Measurements from ENCODE around the gene LYL1. TPM values are rescaled to one million over a fixed set of nuclear protein-coding genes. Genes with fewer than 3 reads are reported as not detected.

The LYL1 gene
- total RNA-seq, 1 experiment from 2014 or later = 0.63 TPM

DNA sequence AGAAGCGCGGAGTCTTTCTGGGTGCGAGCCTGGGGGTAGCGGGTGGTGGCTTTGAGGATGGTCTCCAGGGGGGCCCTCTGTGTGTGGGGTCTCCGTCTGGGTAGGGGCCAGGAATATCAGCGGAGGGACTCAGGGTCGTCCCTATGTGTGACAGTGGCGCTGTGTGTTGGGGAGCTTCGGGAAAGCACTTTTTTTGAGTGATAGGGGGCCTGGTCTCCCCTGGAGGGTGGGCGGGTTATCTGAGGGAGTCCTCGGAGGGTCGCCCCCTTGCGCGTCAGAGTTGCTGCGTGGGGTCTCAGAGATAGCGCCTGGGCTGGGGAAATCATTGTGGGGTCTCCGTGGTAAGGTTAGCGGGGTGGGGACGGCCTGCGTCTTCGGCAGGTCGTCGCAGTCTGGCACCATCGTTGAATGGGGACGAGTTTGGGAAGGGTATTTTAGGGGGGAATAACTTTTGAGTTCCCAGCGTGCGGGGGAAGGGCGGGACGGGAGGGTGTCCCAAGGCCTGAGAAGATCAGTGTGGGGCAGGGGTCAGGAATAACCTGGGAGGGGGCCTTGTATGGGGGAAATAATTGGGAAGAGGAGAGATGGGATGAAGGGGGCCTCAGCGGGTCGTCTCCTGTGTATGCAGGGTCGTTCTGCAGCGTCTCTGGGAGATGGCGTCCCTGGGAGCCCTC, 48.4 kb upstream of the LYL1 start:
- no peak overlapping the region; the same call in 1 of the 2 replicates for H3K4ac ChIP-seq (ENCODE audit: low read depth, low read length)
- peak overlapping the region; percentile 91 for H3K18ac ChIP-seq (ENCODE audit: insufficient read length, low read depth, low read length)
- no peak overlapping the region for H4K5ac ChIP-seq (ENCODE audit: insufficient read length, low read depth, low read length)
- no peaks in the 10 kb centered on the region for H3K9me3 ChIP-seq (ENCODE audit: control insufficient read depth, low read depth, low read length)
- no peak overlapping the region for H2BK20ac ChIP-seq (ENCODE audit: low read depth, low read length, poor library complexity, severe bottlenecking)
- no peaks in the 10 kb centered on the region for H3K79me1 ChIP-seq (ENCODE audit: insufficient read depth, low read depth, low read length, poor library complexity, severe bottlenecking)
- no peak overlapping the region for H2BK5ac ChIP-seq (ENCODE audit: insufficient read length, low read length)
- H4K8ac ChIP-seq (replicated peaks; ENCODE audit: insufficient read length, low read depth, low read length) = no peak overlapping the region
- no peak overlapping the region for H4K91ac ChIP-seq (ENCODE audit: insufficient read length, low read depth, low read length)
- no peaks in the 10 kb centered on the region for H3K27me3 ChIP-seq (ENCODE audit: insufficient read depth, low read length)
- no peak overlapping the region for H3K23ac ChIP-seq (ENCODE audit: insufficient read length, low read depth, low read length)
- no peak overlapping the region for H2AK5ac ChIP-seq (ENCODE audit: insufficient read length, low read length)
- peak overlapping the region; percentile 1 for H2BK120ac ChIP-seq (ENCODE audit: low read depth, low read length, poor library complexity, severe bottlenecking)
- no peak overlapping the region for H2AFZ ChIP-seq (ENCODE audit: low read length)
- peak overlapping the region; percentile 86 for H3K14ac ChIP-seq (ENCODE audit: insufficient read depth, low read length)
- H3K23me2 ChIP-seq (ENCODE audit: insufficient read length, low read depth, low read length, poor library complexity, severe bottlenecking) = peaks cover 22% of the 10 kb centered on the region
- Mint-ChIP-seq H3K36me3 (ENCODE audit: insufficient read depth in 1 of 3, low read depth in 3 of 3) (peaks cover 18 to 23% (median 18%) of the 10 kb centered on the region in 3 experiments), H3K27me3 (ENCODE audit: low read depth) (peaks cover 10% of the 10 kb centered on the region; the same call in 1 of the 2 replicates), H3K4me1 (peaks cover 14 to 15% of the 10 kb centered on the region in 2 experiments), H3K9me3 (peaks cover 8 to 9% of the 10 kb centered on the region in 2 experiments; a peak in 4 of 5 replicates), H3K4me3 (peak overlapping the region; percentile 97 to 98), H3K27ac (peak overlapping the region; percentile 98 to 100 (median 100))
- H4K20me1 ChIP-seq (ENCODE audit: control insufficient read depth, insufficient read depth, insufficient read length) = no peaks in the 10 kb centered on the region
- no peak overlapping the region for H3K56ac ChIP-seq (ENCODE audit: insufficient read length, low read depth, low read length)
- no peak overlapping the region for H2BK12ac ChIP-seq (ENCODE audit: insufficient read length, low read depth, low read length)
- no CpG with 5 or more reads among the region's 34 CpGs for WGBS (ENCODE audit: extremely low coverage, insufficient read length, low lambda C conversion rate)
- peak overlapping the region; percentile 63 for H3K4me2 ChIP-seq (ENCODE audit: insufficient read depth, insufficient read length, low read length)
- no peak for DNase-seq
- TF ChIP-seq, protein P1, sequence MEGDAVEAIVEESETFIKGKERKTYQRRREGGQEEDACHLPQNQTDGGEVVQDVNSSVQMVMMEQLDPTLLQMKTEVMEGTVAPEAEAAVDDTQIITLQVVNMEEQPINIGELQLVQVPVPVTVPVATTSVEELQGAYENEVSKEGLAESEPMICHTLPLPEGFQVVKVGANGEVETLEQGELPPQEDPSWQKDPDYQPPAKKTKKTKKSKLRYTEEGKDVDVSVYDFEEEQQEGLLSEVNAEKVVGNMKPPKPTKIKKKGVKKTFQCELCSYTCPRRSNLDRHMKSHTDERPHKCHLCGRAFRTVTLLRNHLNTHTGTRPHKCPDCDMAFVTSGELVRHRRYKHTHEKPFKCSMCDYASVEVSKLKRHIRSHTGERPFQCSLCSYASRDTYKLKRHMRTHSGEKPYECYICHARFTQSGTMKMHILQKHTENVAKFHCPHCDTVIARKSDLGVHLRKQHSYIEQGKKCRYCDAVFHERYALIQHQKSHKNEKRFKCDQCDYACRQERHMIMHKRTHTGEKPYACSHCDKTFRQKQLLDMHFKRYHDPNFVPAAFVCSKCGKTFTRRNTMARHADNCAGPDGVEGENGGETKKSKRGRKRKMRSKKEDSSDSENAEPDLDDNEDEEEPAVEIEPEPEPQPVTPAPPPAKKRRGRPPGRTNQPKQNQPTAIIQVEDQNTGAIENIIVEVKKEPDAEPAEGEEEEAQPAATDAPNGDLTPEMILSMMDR (conservative IDR thresholded peaks at IDR 0.05) = no peak
- no peaks in the 10 kb centered on the region for H3K4me1 ChIP-seq (ENCODE audit: insufficient read depth, low read length)
- no peak overlapping the region for H2BK15ac ChIP-seq (ENCODE audit: low read depth, low read length)
- peaks cover 17% of the 10 kb centered on the region; the same call in 1 of the 2 replicates for H3K79me2 ChIP-seq (ENCODE audit: insufficient read depth, low read length)
- no peak overlapping the region for H3T11ph ChIP-seq (ENCODE audit: low read length)
- peak overlapping the region; percentile 0 for H3K27ac ChIP-seq (ENCODE audit: insufficient read length, low read depth, low read length)
- peak overlapping the region; percentile 86 for H3K9ac ChIP-seq (ENCODE audit: extremely low read depth, insufficient read length, low read length)

All from H9 (cell line).